Astrocyte (in vitro differentiated cells and primary cell): ENCODE results near the gene BRD7. TPM values are rescaled to one million over a fixed set of nuclear protein-coding genes. Genes with fewer than 3 reads are reported as not detected.

ENCODE experiments used
- DNase-seq: peaks from one replicate; pipeline ENCODE4 v3.0.0-alpha.2; 2010; ENCODE audit warnings: low read depth
- FAIRE-seq: peaks from 2 replicates; lab custom pipeline; 2011; peaks lifted over from hg19 to GRCh38; lab: Jason Lieb, UNC
- H2AFZ ChIP-seq: 2 replicates; pipeline ENCODE4 v1.6.0; 2012; ENCODE audit warnings: low read depth, low read length, inconsistent platforms
- H3K27ac ChIP-seq: 2 replicates; pipeline ENCODE4 v1.5.1; 2011; ENCODE audit warnings: low read depth, low read length, inconsistent platforms
- H3K27me3 ChIP-seq: 2 replicates; pipeline ENCODE4 v1.6.0; 2011; ENCODE audit warnings: low read length, inconsistent platforms; ENCODE audit not compliant: insufficient read depth
- H3K36me3 ChIP-seq: 2 replicates; pipeline ENCODE4 v1.5.1; 2011; ENCODE audit warnings: low read length, inconsistent platforms; ENCODE audit not compliant: insufficient read depth
- H3K4me1 ChIP-seq: 2 replicates; pipeline ENCODE4 v1.5.1; 2011; ENCODE audit warnings: low read length, inconsistent platforms; ENCODE audit not compliant: insufficient read depth
- H3K4me2 ChIP-seq: 2 replicates; pipeline ENCODE4 v1.6.0; 2012; ENCODE audit warnings: low read length, inconsistent platforms
- H3K4me3 ChIP-seq: 2 replicates; pipeline ENCODE4 v1.5.1; 2011; ENCODE audit warnings: low read depth, mild to moderate bottlenecking, low read length, inconsistent platforms; ENCODE audit not compliant: insufficient read depth
- H3K79me2 ChIP-seq: 2 replicates; pipeline ENCODE4 v1.6.0; 2012; ENCODE audit warnings: mild to moderate bottlenecking, low read length, inconsistent platforms; ENCODE audit not compliant: insufficient read depth
- H3K9ac ChIP-seq: 2 replicates; pipeline ENCODE4 v1.6.0; 2012; ENCODE audit warnings: mild to moderate bottlenecking, low read length, inconsistent platforms
- H3K9me3 ChIP-seq: 2 replicates; pipeline ENCODE4 v1.5.1; 2012; ENCODE audit warnings: low read depth, mild to moderate bottlenecking, low read length, inconsistent platforms; ENCODE audit not compliant: insufficient read depth
- H4K20me1 ChIP-seq: 2 replicates; pipeline ENCODE4 v1.6.0; 2012; ENCODE audit warnings: low read length, inconsistent platforms; ENCODE audit not compliant: insufficient read depth
- H3K27ac Mint-ChIP-seq: one replicate; pipeline ENCODE4 v1.8.0; 2021; ENCODE audit warnings: mild to moderate bottlenecking, mixed read lengths; ENCODE audit not compliant: unreplicated experiment
- H3K27me3 Mint-ChIP-seq: one replicate; pipeline ENCODE4 v1.8.0; 2021; ENCODE audit warnings: low read depth, mixed read lengths; ENCODE audit not compliant: unreplicated experiment
- H3K36me3 Mint-ChIP-seq: one replicate; pipeline ENCODE4 v1.8.0; 2021; ENCODE audit warnings: low read depth, mixed read lengths; ENCODE audit not compliant: unreplicated experiment
- H3K4me1 Mint-ChIP-seq: one replicate; pipeline ENCODE4 v1.8.0; 2021; ENCODE audit warnings: low read depth, mixed read lengths; ENCODE audit not compliant: unreplicated experiment
- H3K4me3 Mint-ChIP-seq: one replicate; pipeline ENCODE4 v1.8.0; 2021; ENCODE audit warnings: mild to moderate bottlenecking, moderate library complexity, mixed read lengths; ENCODE audit not compliant: unreplicated experiment
- H3K9me3 Mint-ChIP-seq: one replicate; pipeline ENCODE4 v1.8.0; 2021; ENCODE audit warnings: mild to moderate bottlenecking, mixed read lengths; ENCODE audit not compliant: unreplicated experiment
- CTCF ChIP-seq: IDR thresholded peaks from 2 replicates; pipeline ENCODE4 v1.5.1; 2011; ENCODE audit warnings: low read depth, mild to moderate bottlenecking, inconsistent platforms, low read length, moderate library complexity; ENCODE audit not compliant: insufficient read depth
- EZH2 ChIP-seq: IDR thresholded peaks from 2 replicates; pipeline ENCODE4 v1.6.1; 2012; ENCODE audit warnings: mild to moderate bottlenecking, low read length, inconsistent platforms; ENCODE audit not compliant: insufficient read depth
- total RNA-seq: library from RNA; stranded (reverse); gene quantifications from 2 replicates; pipeline ENCODE4 v1.2.1, GENCODE V29; 2021

BRD7 gene
- total RNA-seq, 1 donor from 2014 or later = 58.5 TPM

DNA sequence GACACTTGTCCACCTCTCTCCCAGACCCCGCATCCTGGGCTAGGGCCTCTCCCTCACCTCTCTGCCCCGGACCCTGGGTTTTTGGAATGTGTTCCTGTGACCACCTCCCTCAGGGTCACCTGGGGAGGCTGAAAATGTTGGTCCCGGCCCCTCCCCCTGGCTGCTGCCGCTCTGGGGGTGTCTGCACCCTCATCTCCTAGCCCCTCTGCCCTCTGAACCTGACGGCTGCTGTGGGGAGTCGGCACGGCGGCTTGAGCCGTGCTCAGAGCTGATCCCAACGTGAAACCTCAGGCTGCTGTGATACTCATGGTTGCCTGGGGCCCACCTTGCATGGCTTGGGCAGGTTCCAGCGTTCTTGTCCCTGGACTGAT lies 59.6 kb downstream of the BRD7 start:
- Histone ChIP-seq H3K9me3 (no peaks in the 10 kb centered on the region), H3K4me2 (no peak overlapping the region), H3K27ac (no peak overlapping the region), H2AFZ (no peak overlapping the region), H3K36me3 (no peaks in the 10 kb centered on the region), H3K9ac (no peak overlapping the region), H3K27me3 (no peaks in the 10 kb centered on the region), H3K4me3 (no peak overlapping the region), H3K4me1 (peaks cover 11% of the 10 kb centered on the region), H4K20me1 (no peaks in the 10 kb centered on the region), H3K79me2 (no peaks in the 10 kb centered on the region)
- no peak overlapping the region for H3K4me3 Mint-ChIP-seq
- DNase-seq (no peak), FAIRE-seq (no peak)
- TF ChIP-seq EZH2 (no peak), CTCF (no peak)
- H3K9me3 Mint-ChIP-seq = no peaks in the 10 kb centered on the region
- H3K36me3 Mint-ChIP-seq = peaks cover 16% of the 10 kb centered on the region
- H3K27ac Mint-ChIP-seq = no peak overlapping the region
- no peaks in the 10 kb centered on the region for H3K27me3 Mint-ChIP-seq
- H3K4me1 Mint-ChIP-seq = peaks cover 18% of the 10 kb centered on the region

GRCh38 chr16:50308237-50308965 lies 60.4 kb downstream of the BRD7 start:
- H2AFZ ChIP-seq = no peak overlapping the region
- H3K36me3 ChIP-seq = no peaks in the 10 kb centered on the region
- Mint-ChIP-seq H3K4me1 (peaks cover 16% of the 10 kb centered on the region), H3K36me3 (peaks cover 13% of the 10 kb centered on the region), H3K4me3 (no peak overlapping the region), H3K27me3 (no peaks in the 10 kb centered on the region), H3K9me3 (no peaks in the 10 kb centered on the region), H3K27ac (no peak overlapping the region)
- no peak overlapping the region for H3K4me2 ChIP-seq
- H3K79me2 ChIP-seq = no peaks in the 10 kb centered on the region
- no peaks in the 10 kb centered on the region for H3K9me3 ChIP-seq
- no peak for FAIRE-seq
- no peak overlapping the region for H3K9ac ChIP-seq
- H3K4me3 ChIP-seq = no peak overlapping the region
- no peak overlapping the region for H3K27ac ChIP-seq
- TF ChIP-seq EZH2 (no peak), CTCF (no peak)
- H3K4me1 ChIP-seq = peaks cover 4% of the 10 kb centered on the region
- no peaks in the 10 kb centered on the region for H3K27me3 ChIP-seq
- no peak for DNase-seq
- H4K20me1 ChIP-seq = no peaks in the 10 kb centered on the region

- H3K9ac ChIP-seq = no peak overlapping the region
- no peak for FAIRE-seq
- H3K36me3 Mint-ChIP-seq = peaks cover 8% of the 10 kb centered on the region
- H3K9me3 Mint-ChIP-seq = no peaks in the 10 kb centered on the region
- no peak for DNase-seq
- peaks cover 16% of the 10 kb centered on the region for H3K4me1 ChIP-seq
- H3K27ac Mint-ChIP-seq = no peak overlapping the region
- H3K27me3 Mint-ChIP-seq = no peaks in the 10 kb centered on the region
- no peak for TF ChIP-seq EZH2
- TF ChIP-seq CTCF = no peak
- H4K20me1 ChIP-seq = no peaks in the 10 kb centered on the region
- no peaks in the 10 kb centered on the region for H3K36me3 ChIP-seq
- H3K4me1 Mint-ChIP-seq = peaks cover 30% of the 10 kb centered on the region
- H3K4me2 ChIP-seq = no peak overlapping the region
- no peaks in the 10 kb centered on the region for H3K9me3 ChIP-seq
- no peaks in the 10 kb centered on the region for H3K79me2 ChIP-seq
- no peak overlapping the region for H3K4me3 Mint-ChIP-seq
- no peak overlapping the region for H3K4me3 ChIP-seq
- H3K27me3 ChIP-seq = no peaks in the 10 kb centered on the region
- no peak overlapping the region for H2AFZ ChIP-seq
- H3K27ac ChIP-seq = no peak overlapping the region
Observed at GRCh38 chr16:50306287-50306686, 62.5 kb downstream of the BRD7 start.
